ENCODE results near the gene HORMAD2. TPM values are rescaled to one million over a fixed set of nuclear protein-coding genes. Genes with fewer than 3 reads are reported as not detected.

Gene HORMAD2
- total and polyA plus RNA-seq, 2 donors (not counting 1 experiment from before 2014, with no cell fraction given): not detected

- H3K4me1 Mint-ChIP-seq: peaks cover 5% of the 10 kb centered on the region
- ChIA-PET CTCF (interaction anchor here (0.5 to 1.7 kb wide), 6 partner anchors 15 to 1448 kb away, joined by 3 to 5 read pairs (median 3); no protein-coding TSS in a partner anchor), POLR2A (interaction anchor here (0.6 kb wide), 1 partner anchor 142 kb away, joined by 4 read pairs; no protein-coding TSS in a partner anchor)
- Histone ChIP-seq H3K9me3 (ENCODE audit: control extremely low read depth in 1 of 3, control insufficient read depth in 2 of 3, insufficient read depth in 1 of 3, low read length in 2 of 3) (no peaks in the 10 kb centered on the region), H3K9ac (ENCODE audit: low read length) (no peak overlapping the region), H3K4me3 (ENCODE audit: control extremely low read depth in 1 of 5, extremely low read depth in 1 of 5, insufficient read depth in 1 of 5, low read depth in 2 of 5, low read length in 4 of 5) (no peak overlapping the region), H3K4me2 (replicated peaks; ENCODE audit: low read depth, low read length, poor library complexity, severe bottlenecking) (no peak overlapping the region), H2AFZ (ENCODE audit: insufficient read depth, low read depth, low read length, poor library complexity, severe bottlenecking) (no peak overlapping the region), H3K4me1 (ENCODE audit: control insufficient read depth in 2 of 2, insufficient read depth in 2 of 2, low read length in 2 of 2) (no peaks in the 10 kb centered on the region), H4K20me1 (ENCODE audit: control insufficient read depth, insufficient read depth, low read length, poor library complexity, severe bottlenecking) (no peaks in the 10 kb centered on the region), H3K79me2 (ENCODE audit: control insufficient read depth, insufficient read depth, low read length) (no peaks in the 10 kb centered on the region), H3K36me3 (replicated peaks in 1 of 2; ENCODE audit: control extremely low read depth in 1 of 2, control insufficient read depth in 1 of 2, extremely low read depth in 1 of 2, insufficient read depth in 2 of 2, low read length in 1 of 2) (no peaks in the 10 kb centered on the region), H3K27ac (ENCODE audit: low read length in 2 of 2) (no peak overlapping the region), H3K27me3 (replicated peaks in 1 of 4; ENCODE audit: control extremely low read depth in 1 of 4, control insufficient read depth in 3 of 4, insufficient read depth in 4 of 4, low read length in 3 of 4) (no peaks in the 10 kb centered on the region)
- H3K4me3 Mint-ChIP-seq: no peak overlapping the region
- H3K9me3 Mint-ChIP-seq (ENCODE audit: insufficient read depth): no peaks in the 10 kb centered on the region
- no peak overlapping the region for H3K27ac Mint-ChIP-seq
- TF ChIP-seq EZH2 (IDR thresholded peaks at IDR 0.05; ENCODE audit: borderline replicate concordance, insufficient read depth, low read depth, low read length, poor library complexity, severe bottlenecking): no peak
- TF ChIP-seq CTCF (IDR thresholded peaks at IDR 0.05): no peak
- intact Hi-C loops (cut with micrococcal nuclease): no loop called here
- WGBS (ENCODE audit: insufficient coverage): 100% methylated on average over 2 of the region's 3 CpGs
- DNase-seq (no peak), ATAC-seq (ENCODE audit: low read depth) (no peak)
- peaks cover 12% of the 10 kb centered on the region for H3K27me3 Mint-ChIP-seq
Measured at GRCh38 chr22:30104501-30105156, 24.4 kb downstream of the HORMAD2 start.

GRCh38 chr22:30105483-30105882 lies 25.2 kb downstream of the HORMAD2 start:
- no peaks in the 10 kb centered on the region for H3K9me3 Mint-ChIP-seq (ENCODE audit: insufficient read depth)
- DNase-seq: no peak

More at GRCh38 chr22:30105483-30105882, 25.2 kb downstream of the HORMAD2 start:
- Mint-ChIP-seq H3K27ac (no peak overlapping the region), H3K4me3 (no peak overlapping the region), H3K4me1 (peaks cover 3% of the 10 kb centered on the region), H3K27me3 (peaks cover 12% of the 10 kb centered on the region)
- H3K9ac ChIP-seq (ENCODE audit: low read length): no peak overlapping the region
- H3K4me2 ChIP-seq (replicated peaks; ENCODE audit: low read depth, low read length, poor library complexity, severe bottlenecking): no peak overlapping the region
- no peak for TF ChIP-seq CTCF (IDR thresholded peaks at IDR 0.05)
- no peak for TF ChIP-seq EZH2 (IDR thresholded peaks at IDR 0.05; ENCODE audit: borderline replicate concordance, insufficient read depth, low read depth, low read length, poor library complexity, severe bottlenecking)
- no peak overlapping the region for H3K27ac ChIP-seq (ENCODE audit: low read length in 2 of 2)
- H2AFZ ChIP-seq (ENCODE audit: insufficient read depth, low read depth, low read length, poor library complexity, severe bottlenecking): no peak overlapping the region
- H3K9me3 ChIP-seq (ENCODE audit: control extremely low read depth in 1 of 3, control insufficient read depth in 2 of 3, insufficient read depth in 1 of 3, low read length in 2 of 3): no peaks in the 10 kb centered on the region
- H4K20me1 ChIP-seq (ENCODE audit: control insufficient read depth, insufficient read depth, low read length, poor library complexity, severe bottlenecking): no peaks in the 10 kb centered on the region
- H3K36me3 ChIP-seq (replicated peaks in 1 of 2; ENCODE audit: control extremely low read depth in 1 of 2, control insufficient read depth in 1 of 2, extremely low read depth in 1 of 2, insufficient read depth in 2 of 2, low read length in 1 of 2): no peaks in the 10 kb centered on the region
- no peaks in the 10 kb centered on the region for H3K27me3 ChIP-seq (replicated peaks in 1 of 4; ENCODE audit: control extremely low read depth in 1 of 4, control insufficient read depth in 3 of 4, insufficient read depth in 4 of 4, low read length in 3 of 4)
- ChIA-PET CTCF (interaction anchor here (0.7 to 1.8 kb wide), 5 partner anchors 15 to 180 kb away, joined by 3 to 6 read pairs (median 3); no protein-coding TSS in a partner anchor), POLR2A (no interaction called here)
- no peaks in the 10 kb centered on the region for H3K4me1 ChIP-seq (ENCODE audit: control insufficient read depth in 2 of 2, insufficient read depth in 2 of 2, low read length in 2 of 2)
- intact Hi-C loops (cut with micrococcal nuclease): no loop called here
- H3K4me3 ChIP-seq (ENCODE audit: control extremely low read depth in 1 of 5, extremely low read depth in 1 of 5, insufficient read depth in 1 of 5, low read depth in 2 of 5, low read length in 4 of 5): no peak overlapping the region
- H3K79me2 ChIP-seq (ENCODE audit: control insufficient read depth, insufficient read depth, low read length): no peaks in the 10 kb centered on the region
- no peak for ATAC-seq (ENCODE audit: low read depth)

Data from B cell (primary cell).